Karpas-422 (cell line): Measurements from ENCODE around the gene HES5. TPM values are rescaled to one million over a fixed set of nuclear protein-coding genes. Genes with fewer than 3 reads are reported as not detected.

Experiments used
- DNase-seq: peaks from one replicate; pipeline ENCODE4 v3.0.0-alpha.2; 2015
- H2AFZ ChIP-seq: fragments of 200-600 bp; sonication (generic); 2 replicates; pipeline ENCODE4 v1.6.1; 2014; ENCODE audit warnings: antibody characterized with exemption, low read length, mixed read lengths
- H3K27ac ChIP-seq: fragments of 200-600 bp; sonication (generic); 2 replicates; pipeline ENCODE4 v1.5.1; 2014; ENCODE audit warnings: mild to moderate bottlenecking, low read length, moderate library complexity
- H3K27me3 ChIP-seq: fragments of 200-600 bp; sonication (generic); 2 replicates; pipeline ENCODE4 v1.6.1; 2014; ENCODE audit warnings: low read length, mixed read lengths
- H3K36me3 ChIP-seq: fragments of 200-600 bp; sonication (generic); 2 replicates; pipeline ENCODE4 v1.6.1; 2014; ENCODE audit warnings: low read length, mixed read lengths; ENCODE audit not compliant: insufficient read depth
- H3K4me1 ChIP-seq: fragments of 200-600 bp; sonication (generic); 2 replicates; pipeline ENCODE4 v1.6.1; 2014; ENCODE audit warnings: mild to moderate bottlenecking, low read length, mixed read lengths
- H3K4me2 ChIP-seq: fragments of 200-600 bp; sonication (generic); 2 replicates; pipeline ENCODE4 v1.6.1; 2014; ENCODE audit warnings: low read length, low read depth, mild to moderate bottlenecking; ENCODE audit not compliant: poor library complexity, severe bottlenecking
- H3K4me3 ChIP-seq: fragments of 200-600 bp; sonication (generic); 2 replicates; pipeline ENCODE4 v1.5.1; 2014; ENCODE audit warnings: mild to moderate bottlenecking, antibody characterized with exemption, low read length, mixed read lengths
- H3K79me2 ChIP-seq: fragments of 200-600 bp; sonication (generic); 2 replicates; pipeline ENCODE4 v1.6.1; 2014; ENCODE audit warnings: mild to moderate bottlenecking, low read length, mixed read lengths
- H3K9ac ChIP-seq: fragments of 200-600 bp; sonication (generic); 2 replicates; pipeline ENCODE4 v1.6.0; 2014; ENCODE audit warnings: low read length
- H3K9me2 ChIP-seq: fragments of 200-600 bp; sonication (generic), shearing (Covaris generic); replicated peaks from 2 replicates; pipeline ENCODE4 v1.6.0; 2014; ENCODE audit warnings: mild to moderate bottlenecking, low read length, moderate library complexity; ENCODE audit not compliant: insufficient read depth
- H3K9me3 ChIP-seq: fragments of 300-700, 200-600 bp; sonication (generic); 2 replicates; pipeline ENCODE4 v1.6.1; 2014; ENCODE audit warnings: low read length, mixed read lengths
- H4K20me1 ChIP-seq: fragments of 200-600 bp; sonication (generic); 2 replicates; pipeline ENCODE4 v1.6.1; 2014; ENCODE audit warnings: mild to moderate bottlenecking, antibody characterized with exemption, low read length, low read depth; ENCODE audit not compliant: insufficient read depth
- total RNA-seq: library from RNA; depleted of rRNA; stranded (reverse); fragments of >200 nt; shearing (Covaris generic); gene quantifications from 2 replicates; pipeline ENCODE4 v1.2.3, GENCODE V29; 2014; ENCODE audit warnings: low replicate concordance

HES5 gene
- total RNA-seq, 1 experiment from 2014 or later, result not detected

GRCh38 chr1:2520206-2520605 lies 9.9 kb downstream of the HES5 start:
- H3K36me3 ChIP-seq, result peaks cover 7% of the 10 kb centered on the region; the same call in 1 of the 2 replicates
- H2AFZ ChIP-seq, result no peak overlapping the region
- no peaks in the 10 kb centered on the region for H3K27me3 ChIP-seq
- H3K9me2 ChIP-seq, result no peaks in the 10 kb centered on the region
- no peak overlapping the region for H3K27ac ChIP-seq
- no peak overlapping the region for H3K4me3 ChIP-seq
- DNase-seq, result no peak
- no peaks in the 10 kb centered on the region for H3K9me3 ChIP-seq
- H3K4me2 ChIP-seq, result no peak overlapping the region
- no peak overlapping the region for H3K9ac ChIP-seq
- H3K79me2 ChIP-seq, result peaks cover 38% of the 10 kb centered on the region
- peaks cover 13% of the 10 kb centered on the region for H3K4me1 ChIP-seq
- H4K20me1 ChIP-seq, result peaks cover 34% of the 10 kb centered on the region

GRCh38 chr1:2519729-2520128 lies 10.3 kb downstream of the HES5 start:
- no peak overlapping the region for H2AFZ ChIP-seq
- H3K4me1 ChIP-seq, result peaks cover 8% of the 10 kb centered on the region
- no peaks in the 10 kb centered on the region for H3K9me3 ChIP-seq
- no peak overlapping the region for H3K9ac ChIP-seq
- peaks cover 7% of the 10 kb centered on the region; the same call in 1 of the 2 replicates for H3K36me3 ChIP-seq
- no peak overlapping the region for H3K27ac ChIP-seq
- H3K4me3 ChIP-seq, result no peak overlapping the region
- peaks cover 33% of the 10 kb centered on the region for H3K79me2 ChIP-seq
- peaks cover 29% of the 10 kb centered on the region for H4K20me1 ChIP-seq
- no peak for DNase-seq
- no peaks in the 10 kb centered on the region for H3K27me3 ChIP-seq
- no peaks in the 10 kb centered on the region for H3K9me2 ChIP-seq
- no peak overlapping the region for H3K4me2 ChIP-seq

GRCh38 chr1:2519029-2519685 lies 10.9 kb downstream of the HES5 start:
- no peaks in the 10 kb centered on the region for H3K9me2 ChIP-seq
- H3K9ac ChIP-seq, result no peak overlapping the region
- H3K4me1 ChIP-seq, result peaks cover 2% of the 10 kb centered on the region
- no peak overlapping the region for H3K4me2 ChIP-seq
- no peak overlapping the region for H3K4me3 ChIP-seq
- no peak for DNase-seq
- H3K9me3 ChIP-seq, result no peaks in the 10 kb centered on the region
- H2AFZ ChIP-seq, result no peak overlapping the region
- H3K79me2 ChIP-seq, result peaks cover 27% of the 10 kb centered on the region
- peaks cover 23% of the 10 kb centered on the region for H4K20me1 ChIP-seq
- peaks cover 7% of the 10 kb centered on the region; the same call in 1 of the 2 replicates for H3K36me3 ChIP-seq
- no peaks in the 10 kb centered on the region for H3K27me3 ChIP-seq
- no peak overlapping the region for H3K27ac ChIP-seq

- Histone ChIP-seq H3K27ac (no peak overlapping the region), H3K9ac (no peak overlapping the region), H4K20me1 (peaks cover 18% of the 10 kb centered on the region), H3K79me2 (peaks cover 21% of the 10 kb centered on the region), H3K9me3 (no peaks in the 10 kb centered on the region), H3K9me2 (no peaks in the 10 kb centered on the region), H2AFZ (no peak overlapping the region), H3K4me3 (no peak overlapping the region), H3K4me2 (no peak overlapping the region), H3K36me3 (peaks cover 7% of the 10 kb centered on the region; the same call in 1 of the 2 replicates), H3K27me3 (no peaks in the 10 kb centered on the region), H3K4me1 (no peaks in the 10 kb centered on the region)
- no peak for DNase-seq
Measured at GRCh38 chr1:2518528-2518927, 11.5 kb downstream of the HES5 start.

- H4K20me1 ChIP-seq, result peaks cover 12% of the 10 kb centered on the region
- DNase-seq, result no peak
Measured at GRCh38 chr1:2517966-2518365, 12.1 kb downstream of the HES5 start.

GRCh38 chr1:2516946-2517345 lies 13.1 kb downstream of the HES5 start:
- peaks cover 5% of the 10 kb centered on the region for H3K79me2 ChIP-seq
- no peak overlapping the region for H3K4me3 ChIP-seq
- no peak overlapping the region for H3K4me2 ChIP-seq
- no peaks in the 10 kb centered on the region for H3K4me1 ChIP-seq
- H3K27me3 ChIP-seq, result no peaks in the 10 kb centered on the region
- peaks cover 6% of the 10 kb centered on the region; the same call in 1 of the 2 replicates for H4K20me1 ChIP-seq
- H3K9me2 ChIP-seq, result no peaks in the 10 kb centered on the region
- H3K9me3 ChIP-seq, result no peaks in the 10 kb centered on the region
- H3K9ac ChIP-seq, result no peak overlapping the region
- peaks cover 7% of the 10 kb centered on the region; the same call in 1 of the 2 replicates for H3K36me3 ChIP-seq
- DNase-seq, result no peak
- H3K27ac ChIP-seq, result no peak overlapping the region
- no peak overlapping the region for H2AFZ ChIP-seq

More at GRCh38 chr1:2517966-2518365, 12.1 kb downstream of the HES5 start:
- Histone ChIP-seq H3K79me2 (peaks cover 15% of the 10 kb centered on the region), H3K4me3 (no peak overlapping the region), H3K9ac (no peak overlapping the region), H3K4me2 (no peak overlapping the region), H2AFZ (no peak overlapping the region), H3K27ac (no peak overlapping the region), H3K9me2 (no peaks in the 10 kb centered on the region), H3K4me1 (no peaks in the 10 kb centered on the region), H3K36me3 (peaks cover 7% of the 10 kb centered on the region; the same call in 1 of the 2 replicates), H3K9me3 (no peaks in the 10 kb centered on the region), H3K27me3 (no peaks in the 10 kb centered on the region)

GRCh38 chr1:2516124-2516523 lies 13.9 kb downstream of the HES5 start:
- Histone ChIP-seq H2AFZ (no peak overlapping the region), H4K20me1 (no peaks in the 10 kb centered on the region), H3K79me2 (no peaks in the 10 kb centered on the region), H3K27me3 (no peaks in the 10 kb centered on the region), H3K4me2 (no peak overlapping the region), H3K9me3 (no peaks in the 10 kb centered on the region), H3K36me3 (peaks cover 7% of the 10 kb centered on the region; the same call in 1 of the 2 replicates), H3K4me3 (no peak overlapping the region), H3K9ac (no peak overlapping the region), H3K27ac (no peak overlapping the region), H3K4me1 (no peaks in the 10 kb centered on the region), H3K9me2 (no peaks in the 10 kb centered on the region)
- no peak for DNase-seq

- no peak for DNase-seq
- no peaks in the 10 kb centered on the region for H3K79me2 ChIP-seq
- no peak overlapping the region for H2AFZ ChIP-seq
- H4K20me1 ChIP-seq, result no peaks in the 10 kb centered on the region
- H3K27me3 ChIP-seq, result no peaks in the 10 kb centered on the region
- no peak overlapping the region for H3K9ac ChIP-seq
- no peaks in the 10 kb centered on the region for H3K9me2 ChIP-seq
- no peaks in the 10 kb centered on the region for H3K9me3 ChIP-seq
- no peak overlapping the region for H3K4me2 ChIP-seq
- H3K36me3 ChIP-seq, result peaks cover 7% of the 10 kb centered on the region; the same call in 1 of the 2 replicates
- H3K27ac ChIP-seq, result no peak overlapping the region
- H3K4me3 ChIP-seq, result no peak overlapping the region
- no peaks in the 10 kb centered on the region for H3K4me1 ChIP-seq
Measured at GRCh38 chr1:2515763-2516080, 14.3 kb downstream of the HES5 start.
